WERI-Rb-1 (cell line): ENCODE data around the gene SLC12A7.

Experiments used
- DNase-seq: peaks from one replicate; pipeline ENCODE4 v3.0.0-alpha.2; 2020
- H3K27ac ChIP-seq: fragments of 250-450 bp; sonication (Bioruptor Pico); 2 replicates; pipeline ENCODE4 v1.5.1; 2020; ENCODE audit warnings: mild to moderate bottlenecking, moderate library complexity
- H3K27me3 ChIP-seq: fragments of 250-450 bp; sonication (Bioruptor Pico); 2 replicates; pipeline ENCODE4 v1.5.1; 2021; ENCODE audit warnings: mild to moderate bottlenecking, low read depth, moderate library complexity; ENCODE audit not compliant: insufficient read depth, severe bottlenecking
- H3K36me3 ChIP-seq: fragments of 250-450 bp; sonication (Bioruptor Pico); 2 replicates; pipeline ENCODE4 v1.5.1; 2020; ENCODE audit warnings: mild to moderate bottlenecking, moderate library complexity
- H3K4me3 ChIP-seq: 2 replicates; pipeline ENCODE4 v1.5.1; 2011; ENCODE audit warnings: low read depth, mild to moderate bottlenecking, control low read depth, low read length
- H3K9me3 ChIP-seq: fragments of 250-450 bp; sonication (Bioruptor Pico); 2 replicates; pipeline ENCODE4 v1.5.1; 2021; ENCODE audit warnings: mild to moderate bottlenecking, moderate library complexity; ENCODE audit not compliant: severe bottlenecking
- CTCF ChIP-seq: IDR thresholded peaks from 2 replicates; pipeline ENCODE4 v1.5.1; 2011; ENCODE audit warnings: low read depth, mild to moderate bottlenecking, control low read depth, inconsistent platforms, low read length

The SLC12A7 gene

GRCh38 chr5:1073239-1074102 lies 38.4 kb downstream of the SLC12A7 start:
- Histone ChIP-seq H3K9me3 (no peaks in the 10 kb centered on the region), H3K27me3 (no peaks in the 10 kb centered on the region), H3K27ac (peak overlapping the region; percentile 66), H3K36me3 (peaks cover 45% of the 10 kb centered on the region), H3K4me3 (no peak overlapping the region)
- TF ChIP-seq CTCF = no peak
- DNase-seq = no peak

GRCh38 chr5:1069720-1070088 lies 42.2 kb downstream of the SLC12A7 start:
- TF ChIP-seq CTCF = no peak
- Histone ChIP-seq H3K27me3 (no peaks in the 10 kb centered on the region), H3K9me3 (no peaks in the 10 kb centered on the region), H3K36me3 (peaks cover 20% of the 10 kb centered on the region), H3K4me3 (no peak overlapping the region), H3K27ac (no peak overlapping the region)
- no peak for DNase-seq

- Histone ChIP-seq H3K4me3 (no peak overlapping the region), H3K9me3 (no peaks in the 10 kb centered on the region), H3K36me3 (peaks cover 18% of the 10 kb centered on the region), H3K27me3 (no peaks in the 10 kb centered on the region), H3K27ac (no peak overlapping the region)
- TF ChIP-seq CTCF = no peak
- DNase-seq = no peak
Measured at GRCh38 chr5:1068895-1069719, 42.8 kb downstream of the SLC12A7 start.

GRCh38 chr5:1068204-1068894 lies 43.5 kb downstream of the SLC12A7 start:
- no peak for DNase-seq
- Histone ChIP-seq H3K27me3 (no peaks in the 10 kb centered on the region), H3K4me3 (no peak overlapping the region), H3K9me3 (no peaks in the 10 kb centered on the region), H3K27ac (no peak overlapping the region), H3K36me3 (peaks cover 16% of the 10 kb centered on the region)
- no peak for TF ChIP-seq CTCF

- Histone ChIP-seq H3K36me3 (peaks cover 21% of the 10 kb centered on the region), H3K4me3 (no peak overlapping the region), H3K27me3 (no peaks in the 10 kb centered on the region), H3K9me3 (no peaks in the 10 kb centered on the region), H3K27ac (no peak overlapping the region)
- no peak for TF ChIP-seq CTCF
- DNase-seq = no peak
Measured at GRCh38 chr5:1067141-1068121, 44.4 kb downstream of the SLC12A7 start.
